ENCODE data around the gene GPC5.

The GPC5 gene

DNA sequence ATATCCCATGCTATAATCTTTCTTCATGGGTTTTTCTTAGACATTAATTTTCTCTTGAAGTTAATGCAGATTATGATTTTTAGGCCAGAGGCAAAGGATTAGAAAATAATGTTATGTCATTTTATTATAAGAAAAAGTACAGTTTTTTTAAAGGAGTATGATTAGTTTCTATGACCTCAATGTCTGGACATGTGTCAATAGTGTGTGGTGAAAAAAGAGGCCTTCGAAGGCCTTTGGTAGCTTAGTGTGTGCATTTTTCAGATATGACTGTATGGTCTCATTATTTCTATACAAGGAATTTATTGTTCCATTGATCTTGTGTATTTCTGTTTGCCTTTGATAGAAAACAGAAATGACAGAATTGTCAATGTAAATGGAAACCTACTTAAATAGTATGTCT, 195.6 kb downstream of the GPC5 start (continued):
- TF ChIP-seq ZNF747 (tag by site-specific recombination; IDR thresholded peaks at IDR 0.05) (no peak), ZNF776 (tag by site-specific recombination; IDR thresholded peaks at IDR 0.05; ENCODE audit: borderline replicate concordance) (no peak), ZNF777 (tag by site-specific recombination; IDR thresholded peaks at IDR 0.05; ENCODE audit: borderline replicate concordance) (no peak), ZNF433 (tag by site-specific recombination; IDR thresholded peaks at IDR 0.05; ENCODE audit: low read depth) (no peak)
- TF ChIP-seq, protein P1, sequence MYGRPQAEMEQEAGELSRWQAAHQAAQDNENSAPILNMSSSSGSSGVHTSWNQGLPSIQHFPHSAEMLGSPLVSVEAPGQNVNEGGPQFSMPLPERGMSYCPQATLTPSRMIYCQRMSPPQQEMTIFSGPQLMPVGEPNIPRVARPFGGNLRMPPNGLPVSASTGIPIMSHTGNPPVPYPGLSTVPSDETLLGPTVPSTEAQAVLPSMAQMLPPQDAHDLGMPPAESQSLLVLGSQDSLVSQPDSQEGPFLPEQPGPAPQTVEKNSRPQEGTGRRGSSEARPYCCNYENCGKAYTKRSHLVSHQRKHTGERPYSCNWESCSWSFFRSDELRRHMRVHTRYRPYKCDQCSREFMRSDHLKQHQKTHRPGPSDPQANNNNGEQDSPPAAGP (tag by site-specific recombination; IDR thresholded peaks at IDR 0.05) = no peak
- TF ChIP-seq, protein P2, sequence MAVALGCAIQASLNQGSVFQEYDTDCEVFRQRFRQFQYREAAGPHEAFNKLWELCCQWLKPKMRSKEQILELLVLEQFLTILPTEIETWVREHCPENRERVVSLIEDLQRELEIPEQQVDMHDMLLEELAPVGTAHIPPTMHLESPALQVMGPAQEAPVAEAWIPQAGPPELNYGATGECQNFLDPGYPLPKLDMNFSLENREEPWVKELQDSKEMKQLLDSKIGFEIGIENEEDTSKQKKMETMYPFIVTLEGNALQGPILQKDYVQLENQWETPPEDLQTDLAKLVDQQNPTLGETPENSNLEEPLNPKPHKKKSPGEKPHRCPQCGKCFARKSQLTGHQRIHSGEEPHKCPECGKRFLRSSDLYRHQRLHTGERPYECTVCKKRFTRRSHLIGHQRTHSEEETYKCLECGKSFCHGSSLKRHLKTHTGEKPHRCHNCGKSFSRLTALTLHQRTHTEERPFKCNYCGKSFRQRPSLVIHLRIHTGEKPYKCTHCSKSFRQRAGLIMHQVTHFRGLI (tag by site-specific recombination; IDR thresholded peaks at IDR 0.05) = no peak

DNA sequence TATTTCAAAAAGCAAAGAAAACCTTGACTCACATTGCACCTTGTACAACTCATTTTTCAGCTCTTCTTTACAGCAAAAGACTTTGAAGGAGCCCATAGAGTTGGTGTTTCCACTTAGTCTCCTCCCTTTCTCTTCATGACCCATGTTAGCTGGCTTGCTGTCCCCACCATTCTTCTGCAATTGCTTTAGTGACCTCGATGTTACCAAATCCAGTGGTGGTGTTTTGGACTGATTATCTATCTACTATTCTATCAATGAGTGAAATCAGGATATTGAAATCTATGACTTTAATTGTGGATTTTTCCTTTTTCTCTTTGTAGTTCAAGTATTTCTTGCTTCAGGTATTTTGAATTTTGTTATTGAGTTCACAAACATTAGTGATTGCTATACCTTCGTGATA, 197.3 kb downstream of the GPC5 start:
- TF ChIP-seq EGR2 (tag by site-specific recombination; IDR thresholded peaks at IDR 0.05; ENCODE audit: low read depth) = no peak
- TF ChIP-seq ZNF623 (tag by site-specific recombination; IDR thresholded peaks at IDR 0.05) = no peak
- TF ChIP-seq, protein P3, sequence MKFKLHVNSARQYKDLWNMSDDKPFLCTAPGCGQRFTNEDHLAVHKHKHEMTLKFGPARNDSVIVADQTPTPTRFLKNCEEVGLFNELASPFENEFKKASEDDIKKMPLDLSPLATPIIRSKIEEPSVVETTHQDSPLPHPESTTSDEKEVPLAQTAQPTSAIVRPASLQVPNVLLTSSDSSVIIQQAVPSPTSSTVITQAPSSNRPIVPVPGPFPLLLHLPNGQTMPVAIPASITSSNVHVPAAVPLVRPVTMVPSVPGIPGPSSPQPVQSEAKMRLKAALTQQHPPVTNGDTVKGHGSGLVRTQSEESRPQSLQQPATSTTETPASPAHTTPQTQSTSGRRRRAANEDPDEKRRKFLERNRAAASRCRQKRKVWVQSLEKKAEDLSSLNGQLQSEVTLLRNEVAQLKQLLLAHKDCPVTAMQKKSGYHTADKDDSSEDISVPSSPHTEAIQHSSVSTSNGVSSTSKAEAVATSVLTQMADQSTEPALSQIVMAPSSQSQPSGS (tag by site-specific recombination; IDR thresholded peaks at IDR 0.05; ENCODE audit: low read depth) = no peak
- TF ChIP-seq, protein P4, sequence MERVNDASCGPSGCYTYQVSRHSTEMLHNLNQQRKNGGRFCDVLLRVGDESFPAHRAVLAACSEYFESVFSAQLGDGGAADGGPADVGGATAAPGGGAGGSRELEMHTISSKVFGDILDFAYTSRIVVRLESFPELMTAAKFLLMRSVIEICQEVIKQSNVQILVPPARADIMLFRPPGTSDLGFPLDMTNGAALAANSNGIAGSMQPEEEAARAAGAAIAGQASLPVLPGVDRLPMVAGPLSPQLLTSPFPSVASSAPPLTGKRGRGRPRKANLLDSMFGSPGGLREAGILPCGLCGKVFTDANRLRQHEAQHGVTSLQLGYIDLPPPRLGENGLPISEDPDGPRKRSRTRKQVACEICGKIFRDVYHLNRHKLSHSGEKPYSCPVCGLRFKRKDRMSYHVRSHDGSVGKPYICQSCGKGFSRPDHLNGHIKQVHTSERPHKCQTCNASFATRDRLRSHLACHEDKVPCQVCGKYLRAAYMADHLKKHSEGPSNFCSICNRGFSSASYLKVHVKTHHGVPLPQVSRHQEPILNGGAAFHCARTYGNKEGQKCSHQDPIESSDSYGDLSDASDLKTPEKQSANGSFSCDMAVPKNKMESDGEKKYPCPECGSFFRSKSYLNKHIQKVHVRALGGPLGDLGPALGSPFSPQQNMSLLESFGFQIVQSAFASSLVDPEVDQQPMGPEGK (tag by site-specific recombination; IDR thresholded peaks at IDR 0.05) = no peak
- no peak for TF ChIP-seq ZNF610 (tag by site-specific recombination; IDR thresholded peaks at IDR 0.05; ENCODE audit: borderline replicate concordance)
- Histone ChIP-seq H3K4me1 (ENCODE audit: control insufficient read depth, insufficient read depth, low read length) (no peaks in the 10 kb centered on the region), H3K4me3 (ENCODE audit: low read depth, low read length) (no peak overlapping the region), H3K9me3 (ENCODE audit: control insufficient read depth, insufficient read depth, low read depth, low read length) (no peaks in the 10 kb centered on the region), H3K36me3 (ENCODE audit: control insufficient read depth in 2 of 2, insufficient read depth in 1 of 2, low read length in 2 of 2) (no peaks in the 10 kb centered on the region), H3K27ac (ENCODE audit: extremely low read depth, low read depth, low read length) (no peak overlapping the region)
- ChIA-PET POLR2A (no interaction called here), CTCF (no interaction called here)

DNA sequence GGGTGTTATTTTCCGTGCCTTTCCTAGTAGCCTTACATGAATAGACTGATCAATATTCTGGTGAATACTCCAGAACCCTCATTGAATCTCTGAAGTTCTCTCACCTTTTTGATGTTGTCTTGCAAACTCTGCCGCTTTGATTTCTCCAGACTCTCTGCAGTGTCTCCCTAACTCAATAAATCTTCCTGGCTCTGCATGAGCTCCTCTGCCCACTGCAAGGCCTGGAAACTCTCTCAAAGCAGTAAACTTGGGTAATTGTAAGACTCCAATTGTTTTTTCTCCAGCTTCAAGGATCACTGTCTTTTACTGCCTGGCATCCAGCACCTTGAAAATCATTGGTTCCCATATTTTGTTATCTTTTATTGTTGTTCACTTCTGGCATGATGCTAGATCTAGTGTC, 198.4 kb downstream of the GPC5 start:
- H3K27ac ChIP-seq (ENCODE audit: extremely low read depth, low read depth, low read length) = no peak overlapping the region
- ChIA-PET POLR2A (no interaction called here), CTCF (no interaction called here)
- H3K9me3 ChIP-seq (ENCODE audit: control insufficient read depth, insufficient read depth, low read depth, low read length) = no peaks in the 10 kb centered on the region
- no peaks in the 10 kb centered on the region for H3K4me1 ChIP-seq (ENCODE audit: control insufficient read depth, insufficient read depth, low read length)
- H3K4me3 ChIP-seq (ENCODE audit: low read depth, low read length) = no peak overlapping the region
- no peak for TF ChIP-seq ZNF530 (tag by site-specific recombination; IDR thresholded peaks at IDR 0.05; ENCODE audit: low read depth)
- no peak for TF ChIP-seq ZBTB1 (tag by site-specific recombination; IDR thresholded peaks at IDR 0.05)
- TF ChIP-seq, protein P5, sequence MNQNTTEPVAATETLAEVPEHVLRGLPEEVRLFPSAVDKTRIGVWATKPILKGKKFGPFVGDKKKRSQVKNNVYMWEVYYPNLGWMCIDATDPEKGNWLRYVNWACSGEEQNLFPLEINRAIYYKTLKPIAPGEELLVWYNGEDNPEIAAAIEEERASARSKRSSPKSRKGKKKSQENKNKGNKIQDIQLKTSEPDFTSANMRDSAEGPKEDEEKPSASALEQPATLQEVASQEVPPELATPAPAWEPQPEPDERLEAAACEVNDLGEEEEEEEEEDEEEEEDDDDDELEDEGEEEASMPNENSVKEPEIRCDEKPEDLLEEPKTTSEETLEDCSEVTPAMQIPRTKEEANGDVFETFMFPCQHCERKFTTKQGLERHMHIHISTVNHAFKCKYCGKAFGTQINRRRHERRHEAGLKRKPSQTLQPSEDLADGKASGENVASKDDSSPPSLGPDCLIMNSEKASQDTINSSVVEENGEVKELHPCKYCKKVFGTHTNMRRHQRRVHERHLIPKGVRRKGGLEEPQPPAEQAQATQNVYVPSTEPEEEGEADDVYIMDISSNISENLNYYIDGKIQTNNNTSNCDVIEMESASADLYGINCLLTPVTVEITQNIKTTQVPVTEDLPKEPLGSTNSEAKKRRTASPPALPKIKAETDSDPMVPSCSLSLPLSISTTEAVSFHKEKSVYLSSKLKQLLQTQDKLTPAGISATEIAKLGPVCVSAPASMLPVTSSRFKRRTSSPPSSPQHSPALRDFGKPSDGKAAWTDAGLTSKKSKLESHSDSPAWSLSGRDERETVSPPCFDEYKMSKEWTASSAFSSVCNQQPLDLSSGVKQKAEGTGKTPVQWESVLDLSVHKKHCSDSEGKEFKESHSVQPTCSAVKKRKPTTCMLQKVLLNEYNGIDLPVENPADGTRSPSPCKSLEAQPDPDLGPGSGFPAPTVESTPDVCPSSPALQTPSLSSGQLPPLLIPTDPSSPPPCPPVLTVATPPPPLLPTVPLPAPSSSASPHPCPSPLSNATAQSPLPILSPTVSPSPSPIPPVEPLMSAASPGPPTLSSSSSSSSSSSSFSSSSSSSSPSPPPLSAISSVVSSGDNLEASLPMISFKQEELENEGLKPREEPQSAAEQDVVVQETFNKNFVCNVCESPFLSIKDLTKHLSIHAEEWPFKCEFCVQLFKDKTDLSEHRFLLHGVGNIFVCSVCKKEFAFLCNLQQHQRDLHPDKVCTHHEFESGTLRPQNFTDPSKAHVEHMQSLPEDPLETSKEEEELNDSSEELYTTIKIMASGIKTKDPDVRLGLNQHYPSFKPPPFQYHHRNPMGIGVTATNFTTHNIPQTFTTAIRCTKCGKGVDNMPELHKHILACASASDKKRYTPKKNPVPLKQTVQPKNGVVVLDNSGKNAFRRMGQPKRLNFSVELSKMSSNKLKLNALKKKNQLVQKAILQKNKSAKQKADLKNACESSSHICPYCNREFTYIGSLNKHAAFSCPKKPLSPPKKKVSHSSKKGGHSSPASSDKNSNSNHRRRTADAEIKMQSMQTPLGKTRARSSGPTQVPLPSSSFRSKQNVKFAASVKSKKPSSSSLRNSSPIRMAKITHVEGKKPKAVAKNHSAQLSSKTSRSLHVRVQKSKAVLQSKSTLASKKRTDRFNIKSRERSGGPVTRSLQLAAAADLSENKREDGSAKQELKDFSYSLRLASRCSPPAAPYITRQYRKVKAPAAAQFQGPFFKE (tag by site-specific recombination; IDR thresholded peaks at IDR 0.05; ENCODE audit: borderline replicate concordance) = no peak
- TF ChIP-seq SP3 (tag by site-specific recombination; IDR thresholded peaks at IDR 0.05) = no peak
- no peak for TF ChIP-seq ZNF610 (tag by site-specific recombination; IDR thresholded peaks at IDR 0.05; ENCODE audit: borderline replicate concordance)
- H3K36me3 ChIP-seq (ENCODE audit: control insufficient read depth in 2 of 2, insufficient read depth in 1 of 2, low read length in 2 of 2) = no peaks in the 10 kb centered on the region

Data from HEK293 (cell line).